ENCODE results near the gene EVA1A.
"Not testable (repeated sequence)": the region's sequence is repeated elsewhere in the genome, so short reads cannot be mapped to it uniquely, and the experiment has no call there.

The EVA1A gene

DNA sequence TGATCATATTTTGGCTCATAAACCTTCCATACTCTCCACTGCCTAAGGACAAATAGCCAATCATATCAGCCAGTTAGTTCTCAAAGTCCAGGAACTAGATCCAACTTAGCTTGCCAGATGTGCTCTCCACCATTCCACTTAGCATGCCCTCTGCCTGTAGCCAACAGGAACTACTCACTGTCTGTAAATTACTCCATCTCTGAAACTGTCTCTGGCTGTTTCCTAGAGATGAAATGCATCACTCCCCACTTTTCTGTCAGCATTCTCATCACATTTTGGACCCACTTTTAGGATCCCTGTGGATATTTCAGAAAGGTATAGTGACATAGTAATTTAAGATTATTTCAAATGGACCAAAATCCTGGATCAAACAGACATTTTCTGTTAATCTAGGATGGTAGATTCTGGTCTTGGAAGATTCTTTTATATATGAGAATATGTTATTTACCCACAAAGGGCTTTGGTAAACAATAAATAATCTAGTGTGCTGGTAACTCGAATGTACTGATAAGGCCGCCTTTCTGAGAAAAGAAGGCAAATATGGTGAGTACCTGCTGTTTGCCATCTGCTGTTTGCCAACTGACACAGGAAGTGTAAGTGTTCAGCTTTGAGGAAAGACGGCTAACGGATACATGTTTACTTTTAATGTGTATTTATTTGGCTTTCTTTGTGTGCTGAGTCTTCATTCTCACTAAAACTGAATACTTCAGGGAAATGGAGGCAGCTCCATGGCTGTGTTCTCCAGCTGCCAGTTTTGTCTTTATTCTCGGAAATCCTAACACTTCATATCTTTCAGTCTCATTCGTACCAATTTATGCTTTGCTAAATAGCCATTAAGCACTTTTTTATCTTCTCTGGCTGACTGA is 79.5 kb downstream of the EVA1A start:
- no peak for DNase-seq

DNA sequence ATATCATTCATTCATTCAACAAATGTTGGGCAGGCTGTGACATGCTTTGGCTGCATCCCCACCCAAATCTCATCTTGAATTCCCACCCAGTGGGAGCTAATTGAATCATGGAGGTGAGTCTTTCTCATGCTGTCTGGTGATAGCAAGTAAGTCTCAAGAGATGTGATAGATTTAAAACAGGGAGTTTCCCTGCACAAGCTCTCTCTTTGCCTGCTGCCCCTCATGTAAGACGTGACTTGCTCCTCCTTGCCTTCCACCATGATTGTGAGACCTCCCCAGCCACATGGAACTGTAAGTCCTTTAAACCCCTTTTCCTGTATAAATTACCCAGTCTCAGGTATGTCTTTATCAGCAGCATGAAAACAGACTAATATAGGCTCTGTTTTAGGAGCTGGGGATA is 83.0 kb downstream of the EVA1A start:
- not testable (repeated sequence) for DNase-seq

DNA sequence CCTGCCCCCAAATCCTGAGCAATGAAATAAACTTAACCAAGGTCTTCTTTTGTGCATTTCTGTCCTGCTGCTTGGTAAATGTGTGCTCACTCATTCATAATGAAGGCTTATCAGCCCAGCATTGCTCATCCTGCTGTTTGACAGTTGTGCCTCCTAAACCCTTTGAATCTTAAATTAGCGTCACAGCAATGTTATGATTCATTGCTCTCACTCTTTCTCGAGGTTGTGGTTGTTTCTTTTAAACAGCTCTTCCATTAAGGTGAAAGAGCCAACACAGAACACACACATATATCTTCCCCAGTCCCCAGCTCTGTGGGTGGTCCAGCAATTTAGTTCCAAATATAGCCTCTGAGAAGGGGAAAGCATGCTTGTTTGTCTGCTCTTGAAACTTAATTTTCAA is 84.0 kb downstream of the EVA1A start:
- no peak for DNase-seq

DNA sequence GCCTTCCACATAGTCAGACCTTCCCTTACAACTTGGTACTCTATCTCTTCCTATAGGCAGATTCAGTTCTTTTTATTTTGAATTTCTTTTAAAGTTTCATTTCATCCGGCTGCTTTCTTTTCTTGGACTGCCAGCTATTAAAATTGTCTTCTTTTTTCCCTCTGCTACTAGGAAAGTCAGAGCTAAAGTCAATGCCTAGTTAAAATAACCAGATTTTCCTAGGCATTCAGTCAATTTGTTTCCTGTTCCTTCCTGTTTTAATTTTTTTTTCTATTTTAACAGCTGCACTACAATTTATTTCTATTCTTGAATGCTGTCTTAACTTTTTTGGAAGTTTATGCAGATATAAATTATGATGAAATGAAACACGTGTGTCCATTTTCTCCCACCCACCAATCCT is 84.8 kb downstream of the EVA1A start:
- DNase-seq = no peak

DNA sequence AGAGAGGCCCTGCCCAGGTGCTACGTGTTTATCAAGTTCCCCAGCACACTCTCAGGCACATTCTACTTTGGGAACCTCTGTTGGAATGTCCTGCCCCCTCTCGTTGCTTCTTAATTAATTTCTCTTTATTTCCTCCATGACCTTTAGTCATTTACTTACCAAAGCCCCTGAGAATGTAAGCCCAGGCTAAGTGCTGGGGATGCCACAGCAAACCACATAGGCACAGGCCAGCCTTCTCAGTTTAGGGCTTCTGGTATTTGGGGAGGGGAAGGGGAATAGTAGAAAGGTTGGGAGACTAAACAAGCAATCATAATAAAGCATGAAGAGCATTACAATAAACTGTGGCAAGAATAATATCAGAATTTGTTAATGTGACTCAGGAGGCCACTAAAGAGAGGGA is 85.7 kb downstream of the EVA1A start:
- DNase-seq = no peak

DNA sequence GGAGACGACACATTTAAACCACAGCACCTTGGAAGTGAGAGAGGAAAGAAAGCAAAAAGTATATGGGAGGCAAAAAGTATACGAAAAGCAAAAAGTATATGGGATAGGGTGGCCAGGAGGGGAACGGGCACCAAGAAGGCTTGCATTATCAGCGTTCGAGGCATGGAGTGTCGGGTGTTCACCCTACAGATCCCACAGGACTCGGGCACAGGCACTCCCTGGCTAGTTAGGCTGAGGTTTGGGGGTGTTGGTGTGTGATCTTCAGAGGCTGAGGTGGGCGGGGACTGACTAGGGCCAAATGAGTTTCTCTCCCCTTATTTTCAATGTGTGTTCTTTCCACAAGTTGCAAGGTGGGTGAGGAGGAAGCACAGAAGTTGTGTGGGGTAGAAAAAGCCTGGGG is 86.6 kb downstream of the EVA1A start:
- no peak for DNase-seq

DNA sequence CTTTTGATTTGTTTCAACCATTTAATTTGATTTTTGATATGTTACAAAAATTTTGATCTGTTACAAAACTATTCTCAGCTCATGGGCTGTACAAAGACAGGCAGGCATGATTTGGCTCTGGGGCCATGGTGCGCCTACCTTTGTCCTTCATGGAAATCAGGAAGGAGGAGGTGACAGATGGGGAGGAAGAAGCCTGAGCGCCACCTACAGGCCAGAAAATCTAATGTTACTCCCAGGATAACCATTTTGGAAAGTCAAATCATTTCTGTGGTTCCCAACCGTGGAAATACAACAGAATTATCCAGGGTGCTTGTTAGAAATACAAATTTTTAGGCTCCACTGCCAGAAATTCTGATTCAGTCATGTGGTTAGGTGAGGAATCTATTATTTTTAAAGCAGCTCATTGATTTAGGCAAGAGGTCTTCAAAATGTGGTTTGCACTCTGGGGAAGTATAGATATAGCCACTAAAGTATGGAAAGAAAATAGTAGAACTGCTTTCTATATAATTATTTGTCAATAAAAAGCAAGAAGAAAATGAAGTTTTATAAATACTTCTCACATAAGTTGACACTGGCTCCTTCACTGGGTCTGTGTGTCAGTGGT is 93.9 kb downstream of the EVA1A start:
- no peak for DNase-seq

DNA sequence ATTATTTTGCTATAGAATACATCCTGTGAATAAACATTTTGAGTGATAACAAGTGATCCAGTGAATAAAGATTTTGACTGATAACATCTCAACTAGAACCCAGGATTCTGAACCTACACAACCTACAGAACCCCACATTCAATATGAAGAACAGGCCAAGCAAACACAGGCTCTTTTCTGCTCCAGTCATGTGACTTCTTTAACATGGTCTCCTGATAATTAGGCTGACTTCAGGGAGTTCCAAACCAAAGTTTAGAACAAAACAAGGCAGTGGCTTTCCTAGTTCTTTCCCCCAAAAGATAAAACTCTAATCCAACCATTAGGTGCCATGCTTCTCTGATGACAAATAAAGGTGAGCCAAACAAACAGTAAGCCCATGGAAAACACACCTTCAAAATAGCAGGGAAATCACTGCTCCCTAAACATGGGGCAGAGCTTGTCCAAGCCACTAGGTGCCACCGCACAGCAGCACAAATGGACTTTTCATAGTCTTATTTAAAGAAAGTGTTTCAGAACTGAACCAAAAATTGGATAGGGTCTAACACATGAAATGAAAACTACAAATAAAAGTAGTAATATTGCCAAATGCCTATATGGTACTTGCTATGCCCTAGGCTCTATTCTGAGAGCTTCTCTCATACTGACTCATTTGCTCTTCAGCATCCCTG is 95.3 kb downstream of the EVA1A start:
- no peak for DNase-seq

DNA sequence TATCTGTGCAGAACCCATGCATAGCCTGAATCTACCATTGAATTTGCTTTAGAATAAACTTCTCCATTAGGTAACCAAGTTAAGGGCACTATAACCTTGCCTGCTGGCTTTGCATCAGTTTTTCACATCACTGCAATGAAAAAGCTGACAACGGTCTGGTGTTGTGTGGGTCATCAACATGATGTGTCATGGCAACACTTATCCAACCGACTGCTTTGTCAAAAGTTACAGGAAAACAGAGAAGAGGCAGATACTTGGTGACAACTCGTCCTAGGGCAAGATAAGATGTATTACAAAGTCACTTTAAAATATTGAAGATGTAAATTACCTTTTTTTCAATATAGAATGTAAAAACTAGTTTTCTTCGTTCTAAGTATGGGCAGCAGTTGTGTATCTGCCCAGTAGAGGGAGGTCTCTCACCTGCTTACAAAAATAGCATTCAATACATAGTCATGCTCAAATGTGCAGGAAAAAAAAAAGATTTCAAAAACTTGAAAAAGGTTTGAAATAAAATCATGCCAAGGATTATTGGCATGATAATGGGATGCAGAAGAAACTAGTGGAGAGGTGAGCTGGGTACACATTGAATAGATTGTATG is 96.3 kb downstream of the EVA1A start:
- no peak for DNase-seq

DNA sequence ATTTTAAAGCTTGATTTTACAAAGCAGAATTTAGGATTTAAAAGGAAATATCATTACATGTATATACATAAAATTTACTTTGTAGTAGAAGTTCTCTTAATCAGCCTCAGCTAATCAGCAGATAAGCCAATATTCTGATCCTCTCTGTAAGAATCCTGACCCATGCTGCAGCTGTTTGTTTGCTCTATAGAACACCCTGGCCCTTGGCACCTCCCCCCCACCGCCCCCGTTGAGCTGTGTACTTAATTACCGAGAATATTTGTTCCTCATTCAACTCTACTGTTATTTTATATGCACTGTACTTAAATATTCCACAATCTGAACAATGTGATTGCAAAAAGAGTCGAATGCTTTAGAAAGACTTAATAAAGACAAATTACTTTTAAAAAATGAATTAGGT is 98.0 kb downstream of the EVA1A start:
- no peak for DNase-seq

DNA sequence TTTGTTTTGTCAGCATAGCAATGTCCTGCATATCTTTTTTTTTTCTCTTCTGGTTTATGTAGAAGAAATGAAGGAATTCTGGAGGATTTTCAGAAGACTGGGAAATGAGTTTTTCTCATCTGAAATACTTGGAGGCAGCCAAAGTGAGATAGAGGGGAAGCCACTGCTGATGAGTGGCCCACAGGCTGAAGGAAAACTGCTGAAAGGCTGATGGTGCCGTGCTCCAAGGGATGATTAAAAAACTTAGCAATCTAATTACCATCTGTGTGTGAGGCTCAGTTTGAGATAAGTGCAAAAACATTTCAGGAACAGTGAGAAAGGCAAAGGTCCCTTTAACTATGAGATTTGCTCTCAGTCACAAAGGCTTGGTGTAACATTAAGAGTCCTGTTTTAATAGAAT is 98.5 kb downstream of the EVA1A start:
- DNase-seq = no peak

DNA sequence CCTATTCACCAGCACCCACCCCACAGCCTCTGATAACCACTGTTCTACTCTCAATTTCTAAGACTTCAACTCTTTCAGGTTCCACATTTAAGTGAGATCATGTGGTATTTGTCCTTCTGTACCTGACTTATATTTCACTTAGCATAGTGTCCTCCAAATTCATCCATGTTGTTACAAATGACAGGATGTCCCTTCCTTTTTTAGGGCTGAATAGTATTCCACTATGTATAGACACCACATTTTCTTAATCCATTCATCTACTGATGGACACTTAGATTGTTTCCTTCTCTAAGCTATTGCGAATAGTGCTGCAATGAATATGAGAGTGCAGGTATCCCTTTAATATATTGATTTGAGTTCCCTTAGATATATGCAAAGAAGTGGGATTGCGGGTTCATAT is 100.1 kb downstream of the EVA1A start:
- no peak for DNase-seq

DNA sequence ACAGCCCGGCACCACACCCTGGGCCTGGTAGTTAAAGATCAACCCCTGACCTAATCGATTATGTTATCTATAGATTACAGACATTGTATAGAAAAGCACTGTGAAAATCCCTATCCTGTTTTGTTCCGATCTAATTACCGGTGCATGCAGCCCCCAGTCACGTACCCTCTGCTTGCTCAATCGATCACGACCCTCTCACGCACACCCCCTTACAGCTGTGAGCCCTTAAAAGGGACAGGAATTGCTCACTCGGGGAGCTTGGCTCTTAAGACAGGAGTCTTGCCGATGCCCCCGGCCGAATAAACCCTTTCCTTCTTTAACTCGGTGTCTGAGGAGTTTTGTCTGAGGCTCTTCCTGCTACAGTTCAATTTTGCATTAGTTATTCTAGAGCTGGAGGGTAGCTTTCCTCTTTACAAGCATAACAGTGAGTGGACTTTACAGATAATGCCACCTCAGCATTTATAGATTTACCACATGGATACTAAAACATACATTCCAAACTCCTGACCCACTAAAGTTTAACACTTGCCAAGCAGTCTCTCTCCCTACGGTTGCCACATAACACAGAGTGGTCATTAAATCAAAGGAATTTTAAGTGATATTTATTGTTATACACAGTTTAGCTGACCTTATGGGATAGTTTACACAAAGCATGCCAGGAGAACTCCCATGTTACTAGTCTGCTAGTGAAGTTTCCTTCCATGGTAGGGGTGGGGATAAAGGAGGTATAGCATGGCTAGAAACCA is 101.0 kb downstream of the EVA1A start:
- no peak for DNase-seq

DNA sequence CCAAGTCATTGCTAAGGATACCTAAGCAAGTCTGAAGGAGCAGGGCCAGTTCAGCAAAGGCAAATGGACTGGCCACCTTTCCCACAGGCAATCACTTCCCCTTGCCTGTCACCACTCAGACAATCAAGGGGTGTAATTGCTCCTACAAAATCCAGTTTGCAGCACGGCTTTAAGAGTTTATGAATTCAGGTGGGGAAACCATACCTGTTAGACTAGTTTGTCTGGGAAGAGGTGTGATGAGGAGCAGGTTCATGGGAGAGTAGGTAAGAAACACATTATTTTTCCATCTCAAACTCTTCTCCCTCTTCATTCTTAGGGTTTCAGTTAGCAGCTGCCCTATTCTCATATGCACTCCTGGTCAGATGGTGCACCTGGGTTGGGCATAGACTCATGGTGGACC is 102.5 kb downstream of the EVA1A start:
- no peak for DNase-seq

DNA sequence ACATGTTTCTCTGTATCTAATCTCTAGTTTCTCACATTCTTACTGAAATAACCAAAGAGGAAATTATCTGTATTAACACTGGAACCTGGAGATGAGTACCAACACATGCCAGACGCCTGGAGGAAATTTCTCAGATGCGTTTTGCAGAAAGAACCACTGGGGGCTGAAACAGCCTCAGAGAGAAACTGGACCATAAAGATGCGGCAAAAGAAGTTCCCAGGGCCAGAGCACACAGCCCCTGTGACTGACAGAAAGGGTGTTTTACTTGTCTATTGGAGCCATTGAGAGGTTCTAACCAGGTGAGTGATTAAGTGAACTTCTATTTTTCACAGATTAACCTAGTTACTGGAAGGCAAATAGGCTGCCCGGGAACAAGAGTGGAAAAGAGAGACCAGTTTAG is 103.9 kb downstream of the EVA1A start:
- no peak for DNase-seq

DNA sequence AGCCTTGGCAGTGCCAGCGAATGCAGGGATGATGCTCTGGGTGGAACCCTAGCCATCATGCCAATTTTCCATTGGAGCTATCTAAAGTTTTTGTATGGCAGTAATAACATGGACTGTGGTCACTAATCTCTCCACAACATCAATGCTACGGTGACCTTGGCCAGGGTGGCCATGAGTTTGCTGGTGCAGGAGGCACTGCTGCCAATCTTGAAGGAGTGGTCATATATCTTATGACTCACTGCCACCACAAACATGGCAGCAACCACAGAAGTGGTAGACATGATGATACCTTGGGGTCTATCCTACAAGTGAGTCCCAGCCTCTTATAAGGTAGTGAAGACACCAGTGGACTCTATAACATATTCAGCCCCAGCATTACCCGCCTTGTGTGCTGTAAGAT is 104.6 kb downstream of the EVA1A start:
- no peak for DNase-seq

DNA sequence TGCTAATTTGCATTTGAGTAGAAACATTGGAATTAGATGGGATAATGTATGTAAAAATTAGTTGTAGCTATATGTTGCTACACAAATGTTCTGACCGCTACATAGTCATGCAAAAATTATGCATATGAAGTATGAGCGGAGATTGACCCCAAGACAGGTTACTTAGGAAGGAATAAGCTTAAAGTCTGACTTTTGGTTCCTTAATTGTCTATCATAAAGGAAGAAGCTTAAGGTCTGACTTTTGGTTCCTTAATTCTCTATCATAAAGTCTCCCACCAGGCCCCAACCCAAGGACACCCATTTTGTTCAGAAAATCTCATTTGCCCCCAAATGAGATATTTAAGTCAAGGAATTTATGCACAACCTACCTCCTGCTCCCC is 106.5 kb downstream of the EVA1A start:
- DNase-seq = no peak

DNA sequence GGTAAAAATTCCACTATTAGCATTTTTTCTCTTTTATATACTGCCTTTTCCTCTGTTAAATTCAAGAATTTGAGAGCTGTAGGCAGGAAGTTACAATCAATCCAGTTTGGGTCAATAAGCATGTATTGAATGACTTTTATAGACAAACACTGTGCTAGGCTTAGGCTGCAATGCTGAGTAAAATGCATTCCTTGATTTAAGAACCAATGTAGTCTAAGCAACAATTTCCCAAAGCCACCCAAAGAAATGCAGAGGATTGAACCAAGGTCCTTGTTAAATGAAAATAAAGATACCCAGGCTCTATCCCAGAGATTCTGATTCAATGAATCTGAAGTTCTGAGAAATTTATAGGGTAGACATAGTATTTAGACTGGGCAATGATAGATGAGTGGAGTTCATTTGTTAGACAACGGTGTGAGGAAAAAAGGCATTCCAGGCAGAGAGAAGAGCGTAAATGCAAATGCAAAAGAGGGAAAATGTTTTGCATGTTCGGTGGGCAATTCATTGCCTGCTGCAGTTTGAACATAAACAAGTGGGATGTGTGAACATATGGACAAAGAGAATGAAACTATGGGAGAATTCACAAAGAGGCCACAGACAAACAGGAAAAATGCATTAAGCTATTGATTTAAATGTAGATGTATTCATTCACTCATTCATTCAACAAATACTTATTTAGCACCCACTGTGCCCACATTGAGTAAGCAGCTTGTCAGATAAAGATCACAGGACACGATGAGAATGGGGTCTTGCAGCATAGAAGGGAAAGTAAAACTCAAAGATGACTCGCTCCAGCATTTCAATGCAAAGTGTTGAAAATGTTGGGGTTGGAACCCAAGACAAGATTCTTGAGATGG is 107.1 kb downstream of the EVA1A start:
- no peak for DNase-seq

DNA sequence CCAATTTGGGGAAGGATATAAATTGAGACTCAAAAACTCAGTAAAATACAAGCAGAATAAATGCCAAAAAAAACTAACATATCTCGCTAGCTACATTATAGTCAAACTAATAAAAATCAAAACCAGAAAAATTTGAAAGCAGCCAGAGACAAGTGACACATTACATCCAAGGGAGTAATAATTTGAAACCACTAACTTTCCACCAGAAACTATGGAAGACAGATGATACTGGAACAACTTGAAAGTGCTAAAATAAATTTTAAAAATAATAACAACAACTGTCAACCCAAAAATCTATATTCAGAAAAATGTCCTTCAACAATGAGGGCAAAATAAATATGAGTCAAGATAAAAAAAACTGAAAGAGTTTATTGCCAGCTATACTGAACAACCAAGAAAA is 110.7 kb downstream of the EVA1A start:
- DNase-seq = no peak

DNA sequence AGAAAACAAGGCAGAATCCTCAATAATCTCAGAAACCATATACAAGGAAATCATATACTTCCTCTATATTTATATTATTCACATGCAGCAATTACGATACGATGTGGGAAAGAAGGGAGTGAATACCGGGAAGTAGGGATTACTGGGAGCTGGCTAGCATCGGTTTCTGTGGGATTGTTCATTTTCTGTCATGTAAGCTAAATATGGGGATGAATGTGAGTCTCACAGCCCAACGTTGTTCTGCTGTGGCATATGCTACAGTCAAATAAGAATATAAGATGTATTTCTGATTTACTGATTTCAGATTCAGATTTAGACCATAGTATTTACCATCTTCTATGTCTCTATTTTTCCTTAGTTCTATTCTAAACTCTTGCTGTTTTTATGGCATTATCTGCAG is 113.6 kb downstream of the EVA1A start:
- no peak for DNase-seq

Measured in activated CD8-positive, alpha-beta memory T cell treated with anti-CD3 and anti-CD28 coated beads for 24 hours (primary cell).